Anterior cingulate cortex (tissue), 58 donors: Measurements from ENCODE around the gene PAIP1.
A peak's percentile ranks its signal among the peaks of the same experiment; 100 is the strongest.
"Not testable (repeated sequence)": the region's sequence is repeated elsewhere in the genome, so short reads cannot be mapped to it uniquely, and the experiment has no call there.

Source experiments
- DNase-seq, 58 donors: peaks; one replicate each; lab custom pipeline; 2025; lab: John Stamatoyannopoulos, UW

The PAIP1 gene, protein sequence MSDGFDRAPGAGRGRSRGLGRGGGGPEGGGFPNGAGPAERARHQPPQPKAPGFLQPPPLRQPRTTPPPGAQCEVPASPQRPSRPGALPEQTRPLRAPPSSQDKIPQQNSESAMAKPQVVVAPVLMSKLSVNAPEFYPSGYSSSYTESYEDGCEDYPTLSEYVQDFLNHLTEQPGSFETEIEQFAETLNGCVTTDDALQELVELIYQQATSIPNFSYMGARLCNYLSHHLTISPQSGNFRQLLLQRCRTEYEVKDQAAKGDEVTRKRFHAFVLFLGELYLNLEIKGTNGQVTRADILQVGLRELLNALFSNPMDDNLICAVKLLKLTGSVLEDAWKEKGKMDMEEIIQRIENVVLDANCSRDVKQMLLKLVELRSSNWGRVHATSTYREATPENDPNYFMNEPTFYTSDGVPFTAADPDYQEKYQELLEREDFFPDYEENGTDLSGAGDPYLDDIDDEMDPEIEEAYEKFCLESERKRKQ

DNA sequence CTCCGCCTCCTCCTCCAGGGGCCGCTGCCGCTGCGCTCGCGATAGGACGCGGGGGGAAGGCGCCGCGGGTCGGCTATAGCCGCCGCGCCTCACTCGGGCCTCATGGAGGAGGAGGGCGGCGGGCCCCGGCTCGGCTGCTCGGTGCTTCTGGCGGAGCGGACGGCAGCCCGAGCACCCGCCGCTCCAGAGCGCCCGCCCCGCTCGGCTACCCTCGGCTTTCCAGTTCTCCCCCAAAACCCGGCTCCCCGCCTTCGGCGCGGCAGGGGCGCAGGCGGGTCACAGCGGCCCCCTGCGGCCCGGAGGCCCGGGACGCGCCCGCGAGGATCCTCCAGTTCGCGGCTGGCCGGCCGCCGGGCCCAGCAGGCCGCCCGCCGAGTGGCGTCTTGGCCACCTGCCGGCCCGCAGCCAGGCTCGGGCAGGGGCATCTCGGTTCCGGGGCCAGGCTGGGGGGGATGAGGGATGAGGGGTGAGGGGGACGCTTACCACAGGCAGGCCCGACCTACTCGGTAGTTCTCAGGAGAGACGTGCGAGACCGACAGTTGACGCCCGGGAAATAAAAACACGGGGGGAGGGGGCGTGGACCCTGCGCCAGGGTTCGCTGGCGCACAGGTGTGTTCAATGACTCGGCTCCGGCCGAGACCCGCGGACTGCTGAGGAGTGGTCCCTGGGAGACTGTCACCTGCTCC is at the start of gene PAIP1:
Gene PAIP1, minus strand, starts transcription at position 221 of the 686 bp plus-strand sequence. CDS start 231 bp downstream, outside the sequence.
- DNase-seq, result peak in 57 of 58 donors; percentile 17 to 90 (median 76)

DNA sequence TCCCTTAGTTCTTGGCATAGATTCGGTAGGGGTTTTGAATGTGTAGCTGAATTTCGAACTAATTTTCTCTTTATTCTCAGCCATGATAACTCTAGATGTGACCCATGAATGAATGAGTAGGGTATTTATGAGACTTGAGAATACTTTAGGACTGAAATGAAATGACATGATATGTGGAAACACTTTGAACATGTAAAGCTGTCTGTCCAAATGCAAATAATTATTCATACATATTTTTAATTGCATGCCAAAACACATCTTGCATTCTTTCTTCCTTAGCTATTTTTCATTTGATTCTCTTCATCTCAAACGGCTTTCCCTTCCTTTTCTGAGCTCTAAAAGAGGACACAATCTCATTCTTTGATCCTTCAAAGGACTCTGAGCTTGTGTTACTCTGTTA is 49.5 kb upstream of the PAIP1 start:
- no peak for DNase-seq

DNA sequence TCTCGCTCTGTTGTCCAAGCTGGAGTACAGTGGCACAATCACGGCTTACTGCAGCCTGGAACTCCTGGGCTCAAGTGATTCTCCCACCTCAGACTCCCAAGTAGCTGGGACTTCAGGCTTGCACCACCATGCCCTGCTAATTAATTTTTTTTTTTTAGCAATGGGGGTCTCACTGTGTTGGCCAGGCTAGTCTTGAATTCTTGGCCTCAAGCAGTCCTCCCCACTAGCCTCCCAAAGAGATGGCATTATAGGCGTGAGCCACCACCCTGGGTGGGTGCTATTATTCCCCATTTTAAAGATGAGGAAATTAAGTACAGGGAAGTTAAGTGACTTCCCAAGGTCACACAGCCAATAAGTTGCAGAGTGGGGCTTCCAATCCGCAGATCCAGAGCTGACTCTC is 47.8 kb upstream of the PAIP1 start:
- DNase-seq, result no peak

DNA sequence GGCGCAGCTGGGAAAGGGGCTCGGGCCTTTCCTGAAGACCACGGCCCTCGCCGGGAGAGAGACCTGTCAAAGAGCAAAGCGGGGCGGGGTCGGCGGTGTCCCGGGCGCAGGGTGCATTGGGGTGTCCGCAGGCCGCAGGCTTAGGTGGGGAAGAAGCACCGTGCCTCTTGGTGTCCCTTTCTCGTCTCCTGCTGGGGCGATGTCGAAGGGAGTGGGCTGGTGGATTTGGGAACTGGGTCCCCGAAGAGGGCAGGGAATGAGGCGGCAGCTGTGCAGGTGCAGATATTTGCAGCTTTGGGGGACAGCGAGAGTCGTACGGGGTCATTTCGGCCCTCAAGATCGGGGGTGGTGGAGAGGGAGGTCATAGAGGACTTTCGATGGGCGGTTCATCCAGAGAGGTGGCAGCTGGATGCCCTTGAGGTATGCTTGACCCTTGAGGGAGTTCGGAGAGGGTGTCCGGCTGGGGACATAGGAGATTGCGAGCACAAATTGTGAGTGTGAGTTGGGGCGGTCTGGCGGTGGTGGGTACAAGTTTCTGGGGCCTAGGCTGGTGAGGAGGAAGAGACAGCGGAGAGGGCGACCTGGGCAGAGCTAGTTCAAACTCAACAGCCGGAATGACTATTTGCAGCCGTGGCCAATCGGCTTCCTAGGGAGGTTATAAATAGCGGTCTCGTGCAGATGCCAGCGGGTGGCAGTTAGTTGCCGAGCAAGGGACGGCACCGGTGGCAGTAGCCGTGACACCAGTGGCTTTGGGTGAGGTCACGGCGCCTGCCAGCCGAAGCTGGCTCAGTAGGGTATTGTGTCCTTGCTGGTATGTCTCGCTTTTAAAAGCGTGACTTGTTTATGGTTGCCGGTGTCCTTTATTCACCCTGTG is 46.7 kb upstream of the PAIP1 start:
- DNase-seq, result peak in 54 of 58 donors; percentile 14 to 79 (median 48)

DNA sequence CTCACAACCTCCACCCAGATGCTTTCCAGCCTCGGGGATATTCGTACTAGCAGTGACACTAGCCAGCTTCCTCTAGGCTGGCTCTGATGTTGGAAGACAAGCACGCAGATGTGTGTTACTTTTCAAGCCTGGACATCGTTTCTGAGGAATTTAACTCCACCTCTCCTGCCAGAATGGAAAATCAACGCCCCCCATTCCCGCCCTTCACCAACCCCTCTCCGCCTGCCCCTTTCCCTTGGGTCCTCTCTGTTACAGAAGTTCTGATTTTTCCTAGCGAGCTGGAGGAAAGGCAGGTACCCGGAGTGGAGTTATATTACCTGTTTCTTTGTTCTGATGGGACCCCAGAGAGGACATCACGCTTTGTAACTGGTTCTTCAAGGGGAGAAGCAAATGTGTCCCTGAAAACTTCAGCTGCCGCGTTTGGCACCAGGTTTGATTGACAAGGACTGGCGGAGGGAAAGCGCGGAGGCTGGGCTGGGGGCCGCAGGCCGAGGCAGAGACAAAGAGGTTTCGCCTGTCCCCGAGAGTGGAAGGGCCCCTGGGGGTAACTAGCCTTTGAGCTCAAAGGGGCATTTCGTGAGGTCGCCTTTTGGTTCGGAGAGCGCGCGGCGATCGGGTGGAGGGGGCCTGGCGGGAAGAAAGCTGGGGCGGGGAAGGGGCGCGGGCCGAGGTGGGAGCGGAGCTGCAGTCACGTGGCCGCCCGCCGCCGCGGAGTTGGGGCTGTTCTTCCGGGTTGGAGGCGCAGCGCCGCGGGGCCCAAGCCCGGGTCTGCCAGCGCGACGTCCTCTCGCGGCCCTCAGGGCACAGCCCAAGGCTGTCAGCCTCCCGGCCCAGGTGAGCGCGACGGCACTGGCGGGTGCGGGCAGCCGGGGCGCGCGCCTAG is 45.8 kb upstream of the PAIP1 start, which contains the start of gene NNT:
Gene NNT, plus strand, starts transcription at position 720 of the 883 bp plus-strand sequence. CDS start 6,016 bp downstream, outside the sequence.
- peak in 57 of 58 donors; percentile 45 to 85 (median 71) for DNase-seq

DNA sequence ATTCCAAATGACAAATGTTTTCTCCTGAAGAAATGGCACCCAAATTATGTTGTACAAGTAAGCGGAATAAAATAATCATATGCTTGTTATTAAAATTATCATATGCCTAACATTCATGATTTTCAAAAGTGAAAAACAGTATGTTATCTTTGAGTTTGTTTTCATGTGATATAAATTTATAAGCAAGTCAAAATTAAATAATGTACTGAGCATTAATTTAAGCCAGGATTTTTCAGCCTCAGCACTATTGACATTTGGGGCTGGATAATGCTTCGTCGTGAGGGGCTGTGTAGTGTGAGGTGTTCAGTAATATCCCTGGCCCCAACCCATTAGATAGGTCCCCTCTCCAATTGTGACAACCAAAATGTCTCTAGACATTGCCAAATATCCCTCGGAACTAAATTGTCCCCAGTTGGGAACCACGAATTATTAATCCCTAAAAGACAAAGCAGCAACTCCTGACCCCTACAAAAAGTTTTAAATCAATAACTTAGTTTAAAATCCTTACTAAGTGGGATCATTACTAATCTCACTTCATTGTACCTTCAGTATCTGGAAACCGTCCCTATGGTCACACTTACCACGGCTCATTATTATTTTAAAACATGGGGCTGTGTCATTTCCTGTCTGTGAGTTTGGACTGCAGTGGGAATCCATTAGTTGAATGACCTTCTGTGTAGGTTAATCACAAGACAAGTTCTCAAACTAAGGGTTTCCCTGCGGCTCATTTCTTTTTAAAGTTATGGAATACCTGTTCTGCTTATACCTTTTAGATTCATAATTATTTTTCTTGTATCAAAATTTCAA is 44.8 kb upstream of the PAIP1 start:
- DNase-seq, result no peak

DNA sequence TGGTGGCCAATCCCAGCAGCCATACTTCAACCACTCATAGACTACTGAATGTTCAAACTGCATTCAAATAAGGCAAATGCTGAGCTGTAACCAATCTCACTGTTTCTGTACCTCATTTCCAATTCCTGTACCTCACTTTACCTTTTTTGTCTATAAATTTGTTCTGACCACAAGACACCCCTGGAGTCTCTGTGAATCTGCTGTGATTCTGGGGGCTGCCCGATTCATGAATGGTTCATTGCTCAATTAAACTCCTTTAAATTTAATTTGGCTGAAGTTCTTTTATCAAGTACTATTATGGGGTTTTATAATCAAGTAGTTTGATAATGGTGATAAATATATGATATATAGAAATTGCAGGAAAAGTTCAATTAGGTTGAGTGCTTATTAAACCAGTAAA is 42.0 kb upstream of the PAIP1 start:
- DNase-seq, result not testable (repeated sequence)

DNA sequence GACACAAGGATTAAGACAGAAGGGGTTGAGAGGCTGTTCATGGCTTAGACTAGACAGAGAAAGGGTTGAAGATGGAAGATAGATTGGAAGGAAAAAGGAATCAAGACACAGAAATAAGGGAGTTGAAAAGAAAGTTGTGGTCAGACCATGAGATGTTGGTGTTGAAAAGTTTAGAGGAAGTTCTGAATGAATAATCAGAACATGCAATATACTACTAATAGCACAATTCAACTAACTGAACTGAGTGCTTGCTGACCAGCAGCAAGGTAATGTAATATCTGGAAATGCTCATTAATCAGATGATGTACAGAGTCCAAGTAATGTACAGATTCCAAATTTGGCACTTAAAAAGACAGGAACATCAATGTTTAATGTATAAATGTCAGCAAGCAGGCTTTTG is 35.5 kb upstream of the PAIP1 start:
- DNase-seq, result no peak

DNA sequence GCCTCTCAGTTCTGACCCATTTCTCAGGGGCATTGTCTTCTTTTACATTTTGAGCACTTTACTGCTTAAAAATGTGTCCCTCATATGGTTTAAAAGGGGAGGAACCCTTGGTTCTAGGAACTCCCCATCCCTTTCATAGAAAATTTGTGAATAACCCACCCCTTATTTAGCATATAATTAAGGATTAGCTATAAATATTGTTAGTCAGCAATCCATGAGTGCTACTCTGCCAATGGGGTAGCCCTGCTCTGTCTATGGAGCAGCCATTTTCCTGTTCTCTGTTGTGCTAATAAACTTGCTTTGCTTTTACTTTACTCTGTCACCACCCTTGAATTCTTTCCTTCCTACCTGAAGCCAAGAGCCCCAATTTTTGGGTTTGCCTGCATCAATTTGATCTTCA is 33.8 kb upstream of the PAIP1 start:
- DNase-seq, result no peak

DNA sequence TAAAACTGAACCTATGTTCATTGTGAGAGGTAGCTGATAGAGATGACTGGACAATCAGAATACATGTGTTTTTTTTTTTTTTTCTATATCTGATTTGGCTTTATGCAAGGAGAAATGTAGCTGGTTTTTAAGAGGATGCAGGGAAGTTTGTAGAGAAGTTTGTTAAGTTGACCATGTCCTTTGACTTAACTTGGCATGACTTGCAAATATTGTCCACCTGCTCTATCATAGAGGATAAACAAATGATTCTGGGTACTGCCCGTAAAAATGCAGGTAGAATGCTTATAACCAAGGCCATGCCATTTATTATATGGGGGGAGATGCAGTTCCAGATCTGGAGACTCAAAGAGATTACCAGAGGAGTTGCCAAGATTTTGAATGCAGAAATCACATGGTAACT is 32.4 kb upstream of the PAIP1 start:
- DNase-seq, result no peak

DNA sequence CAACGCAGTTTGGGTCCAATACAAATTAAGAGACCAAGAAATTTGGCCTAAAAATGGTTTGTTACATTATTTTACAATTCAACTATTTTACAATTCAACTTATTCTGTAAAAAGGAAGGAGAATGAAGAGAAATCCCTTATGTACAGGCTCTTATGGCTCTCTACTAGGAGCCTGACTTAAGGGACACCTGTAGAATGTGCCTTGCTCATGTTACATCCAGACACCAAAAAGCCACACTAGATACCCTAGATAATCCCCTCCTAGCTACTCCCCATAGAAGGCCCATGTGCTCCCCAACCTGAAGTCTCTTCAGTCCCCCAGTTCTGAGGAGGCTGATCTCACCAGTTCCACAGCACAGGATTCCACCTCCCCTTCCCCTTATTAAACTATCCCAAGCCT is 32.0 kb upstream of the PAIP1 start:
- DNase-seq, result no peak

DNA sequence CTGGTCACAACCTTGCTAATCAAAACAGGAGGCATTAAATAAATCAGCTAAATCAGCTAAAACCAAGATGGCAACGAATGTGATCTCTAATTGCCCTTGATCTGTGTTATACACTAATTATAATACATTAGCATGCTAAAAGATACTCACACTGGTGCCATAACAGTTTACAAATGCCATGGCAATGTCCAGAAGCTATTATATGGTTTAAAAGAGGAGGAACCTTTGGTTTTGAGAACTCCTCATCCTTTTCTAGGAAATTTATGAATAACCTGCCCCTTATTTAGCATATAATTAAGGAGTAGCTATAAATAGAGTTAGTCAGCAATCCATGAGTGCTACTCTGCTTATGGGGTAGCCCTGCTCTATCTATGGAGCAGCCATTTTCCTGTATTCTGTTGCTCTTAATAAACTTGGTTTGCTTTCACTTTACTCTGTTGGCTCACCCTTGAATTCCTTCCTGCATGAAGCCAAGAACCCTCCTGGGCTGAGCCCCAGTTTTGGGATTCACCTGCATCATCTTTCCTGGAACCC is 27.4 kb upstream of the PAIP1 start:
- DNase-seq, result no peak

DNA sequence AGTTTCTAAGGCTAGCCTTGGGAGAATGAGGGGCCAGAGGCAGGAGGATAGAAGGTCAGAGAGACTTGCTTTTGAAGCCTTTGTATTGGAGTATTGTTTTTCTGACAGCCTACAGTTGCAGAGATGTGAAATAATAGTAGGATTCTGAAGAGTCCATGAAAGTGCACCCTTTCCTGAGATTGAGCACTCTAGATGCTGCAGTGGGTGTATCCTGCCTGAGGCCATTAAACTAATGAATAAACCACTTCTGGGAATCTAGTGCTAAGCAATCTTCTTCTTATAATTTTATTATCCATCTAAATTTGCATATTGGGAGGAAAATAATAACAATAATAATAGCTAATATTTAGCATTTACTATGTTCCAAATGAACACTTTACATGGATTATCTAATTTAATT is 26.8 kb upstream of the PAIP1 start:
- no peak for DNase-seq

DNA sequence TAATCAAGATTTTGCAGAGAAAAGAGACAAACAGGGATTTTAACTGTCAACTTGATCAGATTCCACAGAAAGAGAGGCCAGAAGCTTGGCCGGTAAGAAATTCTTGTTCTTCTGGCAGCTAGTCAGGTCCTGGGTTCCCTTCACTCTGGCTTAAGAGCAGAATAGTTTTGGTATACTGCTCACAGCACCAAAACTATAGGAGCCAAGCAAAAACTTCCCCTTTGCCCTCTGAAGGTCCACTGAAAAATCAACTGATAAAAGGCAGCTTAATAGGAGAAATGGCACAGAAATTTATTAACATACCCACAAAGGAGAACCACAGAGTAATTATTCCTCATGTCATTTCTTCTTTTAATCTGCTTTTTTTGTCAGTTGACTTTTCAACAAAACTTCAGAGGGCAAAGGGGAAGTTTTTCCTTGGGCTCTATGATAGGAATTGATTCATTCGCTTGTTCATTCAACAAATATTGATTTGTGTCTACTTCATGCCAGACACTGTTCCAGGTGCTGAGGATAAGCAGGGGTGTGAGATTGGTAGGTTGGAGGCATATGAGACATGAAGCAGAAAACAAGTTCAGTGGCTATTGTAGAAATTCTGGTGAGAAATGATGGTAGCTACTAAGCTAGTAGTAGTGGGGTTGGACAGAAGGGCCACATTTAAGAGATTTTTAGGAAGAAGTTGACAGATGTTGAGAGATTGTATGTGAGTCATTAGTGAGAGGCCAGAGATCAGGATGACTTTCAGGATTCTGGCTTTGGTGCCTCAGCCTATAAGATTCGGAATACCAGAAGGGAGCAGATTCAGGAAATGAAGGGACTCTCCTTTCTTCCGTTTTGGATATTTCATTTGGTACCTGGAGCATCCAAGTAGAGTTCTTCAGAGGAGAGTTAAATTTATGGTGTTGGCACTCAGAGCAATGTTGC is 25.5 kb upstream of the PAIP1 start:
- DNase-seq, result no peak

DNA sequence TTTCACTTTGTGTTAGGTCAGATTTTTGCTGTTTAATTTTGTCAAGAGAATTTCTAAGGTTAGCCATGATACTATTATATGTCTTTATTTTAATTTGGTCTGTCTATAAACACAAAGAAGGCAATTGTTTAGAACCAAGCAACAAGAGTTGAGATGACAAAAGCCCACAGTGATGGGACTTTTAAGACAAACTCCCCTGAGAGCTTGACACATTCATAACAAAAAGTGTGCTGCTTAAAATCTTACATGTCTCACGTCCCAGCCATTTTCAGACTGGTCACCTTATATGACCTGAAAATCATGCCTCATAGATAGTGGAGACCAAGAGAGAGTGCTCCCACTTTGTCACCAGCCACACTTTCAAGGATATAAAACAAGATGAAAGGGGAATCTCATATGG is 24.5 kb upstream of the PAIP1 start:
- DNase-seq, result no peak

DNA sequence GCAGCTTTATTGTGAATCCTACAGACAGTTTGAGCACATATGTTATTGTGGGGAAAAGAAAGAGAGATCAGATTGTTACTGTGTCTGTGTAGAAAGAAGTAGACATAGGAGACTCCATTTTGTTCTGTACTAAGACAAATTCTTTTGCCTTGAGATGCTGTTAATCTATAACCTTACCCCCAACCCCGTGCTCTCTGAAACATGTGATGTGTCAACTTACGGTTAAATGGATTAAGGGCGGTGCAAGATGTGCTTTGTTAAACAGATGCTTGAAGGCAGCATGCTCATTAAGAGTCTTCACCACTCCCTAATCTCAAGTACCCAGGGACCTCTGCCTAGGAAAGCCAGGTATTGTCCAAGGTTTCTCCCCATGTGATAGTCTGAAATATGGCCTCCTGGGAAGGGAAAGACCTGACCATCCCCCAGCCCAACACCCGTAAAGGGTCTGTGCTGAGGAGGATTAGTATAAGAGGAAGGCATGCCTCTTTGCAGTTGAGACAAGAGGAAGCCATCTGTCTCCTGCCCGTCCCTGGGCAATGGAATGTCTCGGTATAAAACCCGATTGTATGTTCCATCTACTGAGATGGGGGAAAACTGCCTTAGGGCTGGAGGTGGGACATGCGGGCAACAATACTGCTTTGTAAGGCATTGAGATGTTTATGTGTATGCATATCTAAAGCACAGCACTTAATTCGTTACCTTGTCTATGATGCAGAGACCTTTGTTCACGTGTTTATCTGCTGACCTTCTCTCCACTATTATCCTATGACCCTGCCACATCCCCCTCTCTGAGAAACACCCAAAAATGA is 23.7 kb upstream of the PAIP1 start:
- DNase-seq, result not testable (repeated sequence)

DNA sequence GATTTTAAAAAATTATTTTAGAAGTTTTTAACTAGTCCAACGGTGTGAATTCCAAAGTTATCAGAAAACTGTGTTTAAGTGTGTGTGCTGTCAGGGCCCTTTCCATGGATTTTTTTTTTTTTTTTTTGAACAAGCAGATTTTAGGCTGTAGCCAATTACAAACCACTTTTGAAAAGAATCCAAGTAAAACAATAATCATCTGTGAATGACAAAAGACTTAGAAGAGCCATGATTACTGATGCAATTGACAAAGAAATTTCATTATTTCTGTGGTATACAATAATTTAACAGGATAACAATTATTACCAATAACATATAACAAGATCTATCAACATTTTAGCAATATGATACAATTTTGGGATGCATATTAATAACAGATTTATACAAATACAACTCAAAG is 16.2 kb upstream of the PAIP1 start:
- DNase-seq, result no peak
